HG03175 (cell line): ENCODE results near the gene ALKBH4.
"Not testable (repeated sequence)": the region's sequence is repeated elsewhere in the genome, so short reads cannot be mapped to it uniquely, and the experiment has no call there.

Experiments used
- ATAC-seq: cut with Tn5 transposase; IDR thresholded peaks from one replicate; pipeline ENCODE4 v1.9.1; 2021; ENCODE audit warnings: mild to moderate bottlenecking, moderate library complexity; ENCODE audit not compliant: unreplicated experiment

ALKBH4 gene

DNA sequence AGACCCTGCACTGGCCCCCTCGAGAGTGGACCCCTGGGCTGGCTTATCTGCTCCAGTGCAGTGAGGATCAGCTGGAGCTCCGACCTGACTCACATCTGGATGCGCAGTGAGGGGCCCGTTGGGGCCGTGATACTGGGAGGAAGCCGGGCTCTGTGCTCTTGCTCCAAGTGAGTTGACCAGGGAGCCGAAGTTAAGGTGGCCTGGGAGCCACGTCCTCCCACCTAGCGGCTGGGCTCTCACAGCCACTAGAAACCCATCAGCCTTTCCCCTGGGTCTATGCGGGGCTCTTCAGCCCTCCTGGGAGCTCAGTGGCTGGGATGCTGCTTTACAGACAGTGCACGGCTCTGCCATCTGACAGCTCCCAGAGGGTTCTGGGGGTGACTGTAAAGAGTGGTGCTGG lies 9.1 kb downstream of the ALKBH4 start:
- ATAC-seq: no peak

DNA sequence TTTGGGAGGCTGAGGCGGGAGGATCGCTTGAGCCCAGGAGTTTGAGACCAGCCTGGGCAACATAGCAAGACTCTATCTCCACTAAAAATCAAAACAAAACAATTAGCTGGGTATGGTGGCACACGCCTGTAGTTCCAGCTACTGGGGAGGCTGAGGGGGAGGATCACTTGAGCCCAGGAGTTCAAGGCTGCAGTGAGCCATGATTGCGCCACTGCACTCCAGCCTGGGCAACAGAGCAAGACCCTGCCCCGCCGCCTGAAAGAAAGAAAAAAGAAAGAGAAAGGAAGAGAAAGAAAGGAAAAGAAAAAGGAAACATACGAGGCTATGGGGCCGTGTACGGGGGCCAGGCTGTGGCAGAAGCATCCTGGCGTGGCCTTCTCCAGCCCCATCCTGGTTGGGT lies 9.7 kb downstream of the ALKBH4 start:
- ATAC-seq: not testable (repeated sequence)

DNA sequence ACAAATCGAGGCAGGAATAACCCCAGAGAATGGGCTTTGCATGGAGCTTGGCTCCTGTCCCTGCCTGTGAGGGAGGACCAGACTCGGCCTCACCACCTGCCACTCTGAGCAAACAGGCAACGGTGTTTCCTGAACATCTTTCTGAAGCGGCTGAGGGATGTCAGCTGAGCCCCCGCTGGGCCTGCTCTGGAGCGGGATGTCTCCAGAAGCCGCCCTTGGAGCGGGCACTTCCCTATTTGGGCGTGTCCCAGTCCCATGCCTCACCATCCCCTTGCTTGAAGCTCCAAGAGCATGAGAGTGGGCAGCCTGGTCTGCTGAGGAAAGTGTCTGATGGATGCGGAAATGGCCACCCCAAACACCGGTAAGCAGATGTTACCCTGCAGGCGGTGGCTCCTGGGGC lies 10.2 kb downstream of the ALKBH4 start:
- ATAC-seq: no peak

DNA sequence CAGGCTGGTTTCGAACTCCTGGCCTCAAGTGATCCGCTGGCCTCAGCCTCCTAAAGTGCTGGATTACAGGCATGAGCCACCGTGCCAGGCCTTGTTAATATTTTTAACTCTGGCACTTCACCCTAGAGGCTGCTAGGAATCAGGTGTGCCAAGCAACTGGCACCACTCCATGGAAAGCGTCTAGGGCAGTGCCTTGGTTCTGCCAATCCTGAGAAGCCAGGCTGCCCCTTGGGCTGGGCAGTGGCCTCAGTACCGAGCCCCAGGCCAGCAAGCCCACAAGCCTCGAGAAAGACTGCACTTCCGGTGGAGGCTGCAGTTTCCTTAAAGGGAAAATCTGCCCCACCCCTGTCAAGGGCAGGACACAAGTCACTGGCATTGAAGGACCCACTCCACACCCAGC lies 11.3 kb downstream of the ALKBH4 start:
- ATAC-seq: no peak

DNA sequence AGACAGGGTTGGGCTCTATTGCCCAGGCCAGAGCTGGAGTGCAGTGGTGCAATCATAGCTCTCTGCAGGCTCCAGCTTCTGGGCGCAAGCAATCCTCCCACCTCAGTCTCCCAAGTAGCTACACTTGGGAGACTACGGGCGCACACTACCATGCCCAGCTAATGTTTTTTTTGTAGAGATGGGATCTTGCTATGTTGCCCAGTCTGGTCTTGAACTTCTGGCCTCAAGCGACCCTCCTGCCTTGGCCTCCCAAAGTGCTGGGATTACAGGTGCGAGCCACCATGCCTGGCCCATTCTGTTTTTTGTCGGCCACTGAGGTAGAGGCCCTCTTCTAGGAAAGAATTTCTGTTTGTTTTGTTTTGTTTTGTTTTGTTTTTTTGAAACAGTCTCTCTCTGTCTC lies 12.2 kb downstream of the ALKBH4 start:
- no peak for ATAC-seq

DNA sequence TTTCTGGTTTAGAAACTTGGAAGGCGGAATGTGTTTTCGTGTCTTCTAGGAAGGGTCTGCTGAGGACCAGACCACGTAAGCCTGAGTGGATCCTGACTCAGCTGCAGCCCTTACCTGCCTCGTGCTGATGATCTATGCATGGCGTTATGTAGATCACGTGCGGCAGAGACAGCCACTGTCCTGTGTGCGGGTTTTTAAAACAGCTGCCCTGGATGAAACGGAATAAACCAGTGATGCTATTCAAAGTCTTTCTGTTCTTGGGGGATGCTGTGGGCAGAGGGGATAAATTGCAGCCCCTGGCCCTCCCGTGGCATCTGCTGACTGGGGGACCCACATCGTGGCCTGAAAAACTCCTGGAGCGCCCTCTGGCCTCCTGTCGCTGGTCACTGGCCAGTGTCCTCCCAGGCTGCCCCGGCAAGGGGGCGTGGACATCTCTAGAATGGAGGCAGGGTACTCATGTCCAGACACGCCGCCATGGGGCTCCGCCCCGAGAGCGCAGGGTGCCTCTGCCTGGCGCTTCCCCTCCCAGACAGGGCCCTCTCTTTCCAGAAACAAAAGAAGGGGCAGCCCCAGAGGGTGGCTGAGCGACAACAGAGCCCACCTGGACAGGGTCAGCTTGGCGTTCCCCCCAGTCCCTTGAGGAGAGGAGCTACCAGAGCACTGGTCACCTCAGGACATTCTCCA lies 13.2 kb downstream of the ALKBH4 start:
- no peak for ATAC-seq

DNA sequence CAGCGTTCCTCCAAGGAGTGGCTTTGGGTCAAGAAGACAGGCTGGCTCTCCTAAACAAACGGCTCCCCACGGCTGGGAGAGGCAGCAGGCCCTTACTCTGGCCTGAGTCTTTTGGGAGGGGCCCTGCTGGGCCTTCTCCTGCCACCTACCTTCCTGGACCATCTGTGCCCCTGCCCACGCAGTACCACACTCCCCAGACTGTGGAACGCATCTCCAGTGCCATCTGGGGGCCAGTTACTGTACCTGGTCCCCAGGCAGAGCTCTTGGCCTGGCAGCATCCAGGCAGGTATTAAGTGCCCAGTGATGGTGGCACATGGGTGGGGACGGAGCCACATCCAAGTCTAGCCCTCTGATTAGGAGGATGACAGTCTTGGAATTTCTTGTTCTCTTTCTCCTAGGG lies 14.4 kb downstream of the ALKBH4 start:
- ATAC-seq: no peak

DNA sequence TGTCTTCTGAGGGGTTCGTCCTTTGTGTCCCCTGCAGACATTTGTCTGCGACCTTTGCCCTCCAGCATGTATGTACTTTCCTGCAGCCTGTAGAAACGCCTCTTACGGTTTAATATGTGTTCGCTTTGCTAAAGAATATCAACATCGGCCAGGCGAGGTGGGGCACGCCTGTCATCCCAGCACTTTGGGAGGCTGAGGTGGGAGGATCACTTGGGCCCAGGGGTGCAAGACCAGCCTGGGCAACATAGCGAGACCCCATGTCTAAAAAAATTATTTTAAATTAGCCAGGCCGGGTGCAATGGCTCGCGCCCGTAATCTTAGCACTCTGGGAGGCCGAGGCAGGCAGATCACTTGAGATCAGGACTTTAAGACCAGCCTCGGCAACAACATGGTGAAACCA lies 15.5 kb downstream of the ALKBH4 start:
- ATAC-seq: no peak

DNA sequence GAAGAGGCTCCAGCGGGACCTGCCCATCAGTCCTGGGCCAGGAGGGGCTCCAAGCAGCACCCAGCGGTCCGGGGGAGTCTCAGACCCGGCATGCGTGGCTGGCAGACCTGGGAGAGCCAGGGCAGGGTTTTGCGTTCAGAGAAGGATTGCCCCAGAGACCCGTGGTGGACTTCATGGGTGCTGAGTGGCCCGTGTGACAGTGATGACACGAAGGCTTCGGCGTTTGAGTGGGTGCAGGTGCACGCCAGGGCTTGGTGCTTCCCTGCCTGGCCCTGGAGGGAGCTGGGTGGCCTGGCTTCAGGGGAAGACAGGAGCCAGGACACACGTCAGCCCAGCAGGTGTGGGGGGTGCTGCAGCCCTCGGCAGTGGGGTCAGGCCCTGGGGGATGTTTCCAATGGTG lies 17.4 kb downstream of the ALKBH4 start:
- ATAC-seq: no peak

DNA sequence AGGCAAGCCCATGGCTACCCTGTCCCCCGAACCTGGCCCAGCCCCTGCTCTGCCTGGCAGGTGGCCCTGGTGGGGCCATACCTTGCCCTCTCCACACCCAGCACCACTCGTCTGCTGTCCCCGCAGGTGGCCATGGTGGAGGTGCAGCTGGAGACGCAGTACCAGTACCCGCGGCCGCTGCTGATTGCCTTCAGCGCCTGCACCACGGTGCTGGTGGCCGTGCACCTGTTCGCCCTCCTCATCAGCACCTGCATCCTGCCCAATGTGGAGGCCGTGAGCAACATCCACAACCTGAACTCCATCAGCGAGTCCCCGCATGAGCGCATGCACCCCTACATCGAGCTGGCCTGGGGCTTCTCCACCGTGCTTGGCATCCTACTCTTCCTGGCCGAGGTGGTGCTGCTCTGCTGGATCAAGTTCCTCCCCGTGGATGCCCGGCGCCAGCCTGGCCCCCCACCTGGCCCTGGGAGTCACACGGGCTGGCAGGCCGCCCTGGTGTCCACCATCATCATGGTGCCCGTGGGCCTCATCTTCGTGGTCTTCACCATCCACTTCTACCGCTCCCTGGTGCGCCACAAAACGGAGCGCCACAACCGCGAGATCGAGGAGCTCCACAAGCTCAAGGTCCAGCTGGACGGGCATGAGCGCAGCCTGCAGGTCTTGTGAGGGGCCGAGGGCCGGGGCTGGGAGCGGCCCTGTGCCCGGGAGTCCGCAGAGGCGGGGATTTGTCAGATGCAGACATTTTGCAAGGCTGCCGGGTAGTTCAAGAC lies 18.1 kb downstream of the ALKBH4 start:
- ATAC-seq: no peak

DNA sequence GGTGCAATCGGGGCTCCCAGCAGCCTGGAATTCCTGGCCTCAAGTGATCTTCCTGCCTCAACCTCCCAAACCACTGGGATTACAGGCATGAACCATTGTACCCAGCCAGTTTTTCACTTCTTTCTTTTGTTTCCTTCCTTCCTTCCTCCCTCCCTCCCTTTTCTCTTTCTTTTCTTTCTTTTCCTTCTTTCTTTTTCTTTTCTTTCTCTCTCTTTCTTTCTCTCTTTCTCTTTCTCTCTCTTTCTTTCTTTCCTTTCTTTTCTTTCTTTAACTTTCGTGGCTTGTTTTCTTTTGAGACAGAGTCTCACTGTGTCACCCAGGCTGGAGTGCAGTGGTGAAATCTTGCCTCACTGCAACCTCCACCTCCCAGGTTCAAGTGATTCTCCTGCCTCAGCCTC lies 19.0 kb downstream of the ALKBH4 start:
- no peak for ATAC-seq

DNA sequence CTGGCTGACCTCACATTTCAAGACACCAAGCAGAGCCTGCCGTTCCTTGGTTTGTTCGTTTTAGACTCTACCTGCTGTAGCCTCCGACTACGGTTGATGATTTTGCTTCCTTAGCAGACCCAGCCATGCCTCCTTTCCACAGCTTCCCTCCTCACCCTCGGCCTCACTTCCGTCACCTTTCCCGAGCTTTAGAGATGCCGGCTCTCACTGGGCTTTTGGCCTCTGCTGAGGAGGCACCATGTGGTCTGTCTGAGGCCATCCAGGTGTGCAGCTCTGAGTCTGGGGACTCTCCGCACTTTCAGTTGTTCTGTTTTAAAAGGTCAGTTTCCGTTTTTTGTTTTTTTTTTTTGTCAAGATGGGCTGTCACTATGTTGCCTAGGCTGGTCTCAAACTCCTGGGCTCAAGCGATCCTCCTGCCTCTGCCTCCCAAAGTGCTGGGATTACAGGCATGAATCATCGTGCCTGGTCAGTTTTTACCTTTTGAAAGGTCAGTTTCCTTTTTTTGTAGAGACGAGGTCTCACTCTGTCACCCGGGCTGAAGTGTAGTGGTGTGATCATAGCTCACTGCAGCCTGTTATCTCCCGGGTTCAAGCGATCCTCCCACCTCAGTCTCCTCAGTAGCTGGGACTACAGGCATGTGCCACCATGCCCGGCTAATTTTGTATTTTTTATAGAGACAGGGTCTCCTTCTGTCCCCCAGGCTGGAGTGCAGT lies 19.5 kb downstream of the ALKBH4 start:
- ATAC-seq: peak; percentile 49

DNA sequence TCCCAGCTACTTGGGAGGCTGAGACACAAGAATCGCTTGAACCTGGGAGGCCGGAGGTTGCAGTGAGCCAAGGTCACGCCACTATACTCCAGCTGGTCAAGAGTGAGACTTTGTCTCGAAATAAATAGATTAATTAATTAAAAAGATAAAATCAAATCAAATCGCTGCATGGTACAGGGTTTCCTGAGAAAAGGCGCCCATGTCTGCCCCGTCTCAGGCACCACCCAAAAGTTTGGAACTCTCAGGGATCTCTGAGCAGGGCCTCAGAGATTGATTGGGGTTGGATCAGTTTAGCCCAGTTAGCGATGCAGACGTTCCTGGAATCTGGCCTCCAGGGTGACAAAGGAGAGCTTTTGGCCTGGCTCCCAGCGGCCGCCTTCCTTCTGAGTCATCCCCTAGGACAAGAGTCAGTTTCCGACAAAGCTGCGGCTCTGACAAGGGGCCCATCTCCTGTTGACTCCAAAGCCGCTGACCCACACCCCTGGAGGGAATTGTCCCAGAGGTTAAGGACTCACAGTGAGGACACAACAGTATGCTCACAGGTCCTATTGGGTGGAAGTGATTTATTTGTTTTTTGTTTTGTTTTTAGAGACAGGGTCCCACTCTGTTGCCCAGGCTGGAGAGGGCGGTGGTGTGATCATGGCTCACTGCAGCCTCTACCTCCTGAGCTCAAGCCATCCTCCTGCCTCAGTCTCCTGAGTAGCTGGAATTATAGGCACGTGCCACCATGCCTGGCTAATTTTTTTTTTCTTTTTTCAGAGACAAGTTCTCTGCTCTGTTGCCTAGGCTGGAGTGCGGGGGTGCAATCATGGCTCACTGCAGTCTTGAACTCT lies 24.5 kb downstream of the ALKBH4 start:
- ATAC-seq: no peak

DNA sequence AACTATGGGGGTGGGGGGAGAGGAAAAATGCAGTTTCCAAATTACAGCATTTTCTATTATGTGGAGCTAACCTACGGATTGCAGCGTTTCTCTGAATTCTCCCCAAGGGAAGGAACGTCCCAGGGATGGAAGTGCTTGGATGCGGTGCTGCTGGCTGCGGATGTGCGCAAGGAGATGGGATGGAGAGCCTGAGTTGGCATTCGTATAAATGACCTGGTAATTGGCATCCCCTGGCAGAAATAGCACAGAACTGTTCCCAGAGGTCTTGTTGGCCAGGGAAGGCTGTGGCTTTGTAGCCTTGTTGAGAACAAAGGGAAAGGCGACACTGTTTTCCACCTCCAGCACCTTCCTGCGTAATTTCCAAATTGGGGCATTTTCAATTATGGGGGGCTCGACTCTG lies 28.5 kb downstream of the ALKBH4 start:
- no peak for ATAC-seq

DNA sequence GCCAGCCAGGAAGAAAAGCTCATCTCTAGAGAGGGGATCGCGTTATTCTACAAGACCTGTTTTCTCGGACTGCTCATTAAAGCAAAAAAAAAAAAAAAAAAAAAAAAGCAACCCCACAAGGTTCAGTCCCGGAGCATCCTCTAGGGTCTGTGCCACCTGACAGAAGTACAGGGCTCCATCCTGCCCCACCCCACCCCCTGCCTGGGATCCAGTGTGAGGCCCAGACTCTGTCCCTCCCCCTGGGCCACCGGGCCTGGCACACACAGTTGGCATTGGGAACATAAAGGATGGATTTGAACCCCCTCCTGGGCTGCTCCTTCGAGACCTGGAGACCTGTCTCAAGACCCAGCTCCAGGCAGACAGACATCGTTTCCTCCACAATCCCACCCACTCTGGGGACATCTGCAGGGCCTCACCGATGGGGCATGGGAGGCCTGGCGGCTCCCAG lies 30.6 kb downstream of the ALKBH4 start:
- ATAC-seq: peak; percentile 10

DNA sequence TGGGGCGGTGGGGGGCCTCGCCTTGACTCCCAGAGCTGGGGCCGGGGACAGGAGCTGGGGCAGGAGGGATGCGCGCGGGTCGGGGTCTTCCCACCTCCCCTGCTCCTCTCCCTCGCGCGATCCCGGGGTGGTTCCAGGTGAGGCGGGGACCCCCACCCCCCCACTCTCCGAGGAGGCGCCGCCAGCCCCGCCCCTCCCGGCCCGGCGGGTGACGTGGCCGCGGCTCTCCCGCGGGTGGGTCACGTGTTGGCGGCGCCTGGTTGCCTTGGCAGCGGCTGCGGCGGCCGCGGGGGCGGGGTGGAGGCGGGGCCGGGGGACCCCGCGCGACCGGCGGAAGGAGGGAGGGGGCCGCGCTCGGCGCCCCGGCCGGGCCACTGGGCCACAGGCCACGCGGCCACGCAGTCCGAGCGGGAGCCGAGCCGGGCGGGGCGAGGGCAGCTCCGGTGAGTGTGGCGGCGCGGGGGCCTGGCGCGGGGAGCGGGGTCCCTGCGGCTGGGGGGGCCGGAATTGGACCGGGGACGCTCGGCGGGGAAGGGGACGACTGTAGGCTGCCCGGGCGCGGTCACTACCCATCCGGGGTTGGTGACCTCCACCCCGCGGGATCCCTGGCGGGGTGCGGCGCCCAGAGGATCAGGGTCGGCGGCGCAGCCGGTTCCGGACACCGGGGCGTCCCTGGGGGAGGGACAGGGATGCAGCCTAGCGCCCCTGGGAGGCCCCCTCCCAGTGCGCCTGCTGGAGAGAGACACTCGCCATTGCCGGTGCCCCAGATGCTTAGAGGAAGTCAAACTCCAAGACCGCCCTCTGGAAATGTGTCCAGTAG lies 31.2 kb downstream of the ALKBH4 start, which contains the start of gene ORAI2:
ORAI2 (plus strand) TSS at position 357 of the 820 bp plus-strand sequence. CDS start 5,382 bp downstream, outside the sequence.
- ATAC-seq: peak; percentile 64

DNA sequence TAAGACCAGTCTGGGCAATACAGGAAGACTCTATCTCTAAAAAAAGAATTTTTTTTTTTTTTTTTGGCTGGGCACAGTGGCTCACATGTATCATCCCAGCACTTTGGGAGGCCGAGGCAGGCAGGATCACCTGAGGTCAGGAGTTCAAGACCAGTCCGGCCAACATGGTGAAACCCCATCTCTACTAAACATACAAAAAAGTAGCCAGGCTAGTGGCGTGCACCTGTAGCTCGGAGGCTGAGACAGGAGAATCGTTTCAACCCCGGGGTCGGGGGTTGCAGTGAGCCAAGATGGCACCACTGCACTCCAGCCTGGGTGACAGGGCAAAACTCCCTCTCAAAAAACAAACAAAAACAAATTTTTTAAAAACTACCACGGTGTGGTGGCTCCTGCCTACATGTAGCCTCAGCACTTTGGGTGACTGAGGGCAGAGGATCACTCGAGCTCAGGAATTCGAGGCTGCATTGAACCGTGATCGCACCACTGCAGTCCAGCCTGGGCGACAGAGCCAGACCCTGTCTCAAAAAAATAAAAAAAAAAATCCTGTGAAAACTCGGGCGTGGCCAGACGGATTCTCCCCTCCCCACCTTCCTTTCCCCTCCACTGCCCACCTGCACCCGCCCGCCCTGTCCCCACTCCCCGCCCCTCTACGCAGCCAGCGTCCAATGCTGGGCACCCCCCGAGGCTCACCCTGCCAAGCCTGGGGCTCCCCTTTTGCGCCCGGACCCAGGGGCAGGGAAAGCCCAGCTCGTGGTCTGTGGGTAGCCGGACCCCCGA lies 32.0 kb downstream of the ALKBH4 start:
- peak; percentile 26 for ATAC-seq

DNA sequence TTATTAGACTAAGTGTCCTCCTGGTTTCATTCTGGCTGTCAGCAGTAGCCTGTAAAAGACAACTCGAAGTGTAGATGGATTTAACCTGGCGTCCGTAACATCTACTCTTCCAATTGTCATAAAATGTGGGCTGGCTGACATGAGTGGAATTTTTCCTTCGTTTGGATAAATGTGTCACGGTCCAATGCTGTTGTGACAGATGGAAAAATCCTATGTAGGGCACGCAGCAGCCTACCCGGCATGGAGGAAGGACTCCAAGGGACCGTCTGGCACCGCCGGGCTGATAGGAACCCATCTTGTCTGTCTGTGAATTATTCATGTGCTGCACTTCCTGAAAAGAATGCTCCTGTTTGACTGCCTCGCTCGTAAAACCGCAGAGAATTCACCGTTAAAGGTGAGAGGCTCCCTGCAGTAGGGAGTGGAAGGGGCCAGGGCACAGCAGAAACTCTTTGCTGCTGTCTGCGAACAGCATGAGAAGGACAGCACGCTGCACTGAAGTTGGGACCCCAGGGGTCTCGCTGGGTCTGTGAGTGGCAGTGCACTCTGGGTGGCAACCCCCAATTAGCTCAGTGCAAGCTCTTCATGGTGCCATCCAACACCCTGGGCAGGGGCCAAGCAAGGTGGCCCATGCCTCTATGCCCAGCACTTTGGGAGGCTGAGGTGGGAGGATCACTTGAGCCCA lies 32.9 kb downstream of the ALKBH4 start:
- ATAC-seq: no peak
